Measurements from ENCODE around the gene DLX3.

DNA sequence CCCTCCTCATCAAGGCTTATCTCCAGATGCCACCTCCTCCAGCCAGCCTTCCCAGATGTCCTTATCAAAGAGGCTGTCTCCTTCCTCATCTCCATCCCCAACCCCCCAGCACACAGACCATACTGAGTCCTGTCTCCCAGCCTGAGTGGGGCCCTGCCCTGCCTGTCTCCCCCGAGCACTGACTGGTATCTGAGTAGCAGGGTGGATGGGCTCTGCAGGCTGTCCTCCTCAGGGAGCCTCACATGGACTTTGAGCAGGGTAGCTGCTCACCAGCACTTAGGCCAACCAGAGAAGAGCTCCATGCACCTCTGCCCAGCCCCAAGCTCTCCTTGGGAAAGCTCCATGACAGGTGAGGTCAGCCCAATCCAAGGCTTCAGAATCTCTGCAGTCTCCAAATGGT, 40.9 kb upstream of the DLX3 start:
- TF ChIP-seq CREB1 (IDR thresholded peaks at IDR 0.05; ENCODE audit: low read depth) = no peak
- TF ChIP-seq FOXM1 (IDR thresholded peaks at IDR 0.05; ENCODE audit: borderline replicate concordance, low read depth) = no peak
- TF ChIP-seq TAF1 (IDR thresholded peaks at IDR 0.05; ENCODE audit: low read depth) = no peak
- TF ChIP-seq RAD21 (IDR thresholded peaks at IDR 0.05; ENCODE audit: low read depth) = no peak
- TF ChIP-seq NFIC (IDR thresholded peaks at IDR 0.05) = no peak
- TF ChIP-seq YY1 (IDR thresholded peaks at IDR 0.05; ENCODE audit: low read depth) = no peak
- TF ChIP-seq, protein P1, sequence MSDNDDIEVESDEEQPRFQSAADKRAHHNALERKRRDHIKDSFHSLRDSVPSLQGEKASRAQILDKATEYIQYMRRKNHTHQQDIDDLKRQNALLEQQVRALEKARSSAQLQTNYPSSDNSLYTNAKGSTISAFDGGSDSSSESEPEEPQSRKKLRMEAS (IDR thresholded peaks at IDR 0.05) = 0 out of 2 replicates have a peak, but pooled peaks have one; percentile 3
- no peak for TF ChIP-seq EP300 (IDR thresholded peaks at IDR 0.05; ENCODE audit: borderline replicate concordance)
- no peak for TF ChIP-seq CEBPB (IDR thresholded peaks at IDR 0.05)
- TF ChIP-seq, protein P2, sequence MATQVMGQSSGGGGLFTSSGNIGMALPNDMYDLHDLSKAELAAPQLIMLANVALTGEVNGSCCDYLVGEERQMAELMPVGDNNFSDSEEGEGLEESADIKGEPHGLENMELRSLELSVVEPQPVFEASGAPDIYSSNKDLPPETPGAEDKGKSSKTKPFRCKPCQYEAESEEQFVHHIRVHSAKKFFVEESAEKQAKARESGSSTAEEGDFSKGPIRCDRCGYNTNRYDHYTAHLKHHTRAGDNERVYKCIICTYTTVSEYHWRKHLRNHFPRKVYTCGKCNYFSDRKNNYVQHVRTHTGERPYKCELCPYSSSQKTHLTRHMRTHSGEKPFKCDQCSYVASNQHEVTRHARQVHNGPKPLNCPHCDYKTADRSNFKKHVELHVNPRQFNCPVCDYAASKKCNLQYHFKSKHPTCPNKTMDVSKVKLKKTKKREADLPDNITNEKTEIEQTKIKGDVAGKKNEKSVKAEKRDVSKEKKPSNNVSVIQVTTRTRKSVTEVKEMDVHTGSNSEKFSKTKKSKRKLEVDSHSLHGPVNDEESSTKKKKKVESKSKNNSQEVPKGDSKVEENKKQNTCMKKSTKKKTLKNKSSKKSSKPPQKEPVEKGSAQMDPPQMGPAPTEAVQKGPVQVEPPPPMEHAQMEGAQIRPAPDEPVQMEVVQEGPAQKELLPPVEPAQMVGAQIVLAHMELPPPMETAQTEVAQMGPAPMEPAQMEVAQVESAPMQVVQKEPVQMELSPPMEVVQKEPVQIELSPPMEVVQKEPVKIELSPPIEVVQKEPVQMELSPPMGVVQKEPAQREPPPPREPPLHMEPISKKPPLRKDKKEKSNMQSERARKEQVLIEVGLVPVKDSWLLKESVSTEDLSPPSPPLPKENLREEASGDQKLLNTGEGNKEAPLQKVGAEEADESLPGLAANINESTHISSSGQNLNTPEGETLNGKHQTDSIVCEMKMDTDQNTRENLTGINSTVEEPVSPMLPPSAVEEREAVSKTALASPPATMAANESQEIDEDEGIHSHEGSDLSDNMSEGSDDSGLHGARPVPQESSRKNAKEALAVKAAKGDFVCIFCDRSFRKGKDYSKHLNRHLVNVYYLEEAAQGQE (IDR thresholded peaks at IDR 0.05; ENCODE audit: low read depth) = no peak
- no peak for TF ChIP-seq ZBTB7A (IDR thresholded peaks at IDR 0.05; ENCODE audit: low read depth)
- no peak for TF ChIP-seq TCF12 (IDR thresholded peaks at IDR 0.05; ENCODE audit: low read depth)

All from Ishikawa (cell line).